HepG2 (cell line): ENCODE results near the gene ACTN2. TPM values are rescaled to one million over a fixed set of nuclear protein-coding genes. Genes with fewer than 3 reads are reported as not detected.

Experiments
- ATAC-seq: fragments of 200-7000 bp; cut with Tn5 transposase; 3 replicates; pipeline ENCODE4 v1.9.1; 2020; ENCODE audit warnings: mild to moderate bottlenecking, moderate library complexity
- BruUV-seq: library from RNA; stranded (reverse); fragments of 400-500 nt; replicated peaks from 2 replicates; lab custom pipeline; 2021; lab: Mats Ljungman, UMichigan
- CTCF ChIA-PET: fragments of 300-600 bp; formaldehyde crosslinking; extraction: SDS; loops from one replicate; lab custom pipeline; 2021; ENCODE audit warnings: low total read pairs, inconsistent platforms, low intra/inter-chr PET ratio; lab: Yijun Ruan, JAX
- POLR2A ChIA-PET: fragments of 350-600 bp; sonication (Branson Sonifier 250); formaldehyde crosslinking; loops from one replicate; lab custom pipeline; 2020; ENCODE audit warnings: antibody characterized with exemption, inconsistent platforms; lab: Yijun Ruan, JAX
- DNase-seq: peaks from one replicate; pipeline ENCODE4 v3.0.0-alpha.2; 2015; ENCODE audit warnings: low spot score
- FAIRE-seq: peaks from 3 replicates; lab custom pipeline; 2011; peaks lifted over from hg19 to GRCh38; lab: Jason Lieb, UNC
- H2AFZ ChIP-seq: one replicate; pipeline ENCODE4 v1.6.1; 2011; ENCODE audit warnings: low read length, inconsistent platforms
- H3K27ac ChIP-seq: fragments of 300-600 bp; 3 replicates; pipeline ENCODE4 v1.8.0; 2011; ENCODE audit warnings: mixed run types, mild to moderate bottlenecking, mixed read lengths, low read length, inconsistent platforms; ENCODE audit not compliant: insufficient read depth; ENCODE audit errors: extremely low read length
- H3K27me3 ChIP-seq, 2 experiments: fragments of 200-600 bp in 1 of 2; 2 replicates in 1 of 2; 3 replicates in 1 of 2; pipeline versions ENCODE4 v1.6.0 to v1.8.0; 2011; ENCODE audit warnings: low read length in 2 of 2, mild to moderate bottlenecking in 2 of 2, moderate library complexity in 2 of 2, inconsistent platforms in 1 of 2; ENCODE audit not compliant: insufficient read depth in 2 of 2, control insufficient read depth in 1 of 2
- H3K36me3 ChIP-seq, 2 experiments: fragments of 200-600 bp in 1 of 2; replicated peaks in 1 of 2; 2 replicates in 1 of 2; 3 replicates in 1 of 2; pipeline versions ENCODE4 v1.5.1 to v1.8.0; 2011; ENCODE audit warnings: low read length in 2 of 2, inconsistent platforms in 1 of 2; ENCODE audit not compliant: insufficient read depth in 2 of 2, control insufficient read depth in 1 of 2
- H3K4me1 ChIP-seq: 2 replicates; pipeline ENCODE4 v1.5.1; 2012; ENCODE audit warnings: low read length, inconsistent platforms; ENCODE audit not compliant: insufficient read depth
- H3K4me2 ChIP-seq: 2 replicates; pipeline ENCODE4 v1.6.0; 2011; ENCODE audit warnings: low read depth, low read length, inconsistent platforms
- H3K4me3 ChIP-seq, 3 experiments: fragments of 200-600 bp in 1 of 3; sonication (generic), shearing (Covaris generic) in 1 of 3; replicated peaks in 1 of 3; 2 replicates each; pipeline ENCODE4 v1.5.1; 2011 to 2016; ENCODE audit warnings: low read length in 3 of 3, inconsistent platforms in 2 of 3, low read depth in 2 of 3, mild to moderate bottlenecking in 2 of 3, control low read depth in 1 of 3, mixed read lengths in 1 of 3; ENCODE audit not compliant: insufficient read depth in 1 of 3
- H3K79me2 ChIP-seq: one replicate; pipeline ENCODE4 v1.6.1; 2011; ENCODE audit warnings: low read length, inconsistent platforms; ENCODE audit not compliant: insufficient read depth
- H3K9ac ChIP-seq: 2 replicates; pipeline ENCODE4 v1.6.0; 2011; ENCODE audit warnings: mild to moderate bottlenecking, low read depth, low read length, inconsistent platforms; ENCODE audit not compliant: insufficient read depth
- H3K9me3 ChIP-seq: 2 replicates; pipeline ENCODE4 v1.5.1; 2012; ENCODE audit warnings: mild to moderate bottlenecking, low read length
- H4K20me1 ChIP-seq: 2 replicates; pipeline ENCODE4 v1.6.0; 2011; ENCODE audit warnings: inconsistent platforms, mild to moderate bottlenecking, low read length, moderate library complexity; ENCODE audit not compliant: insufficient read depth
- CBX1 ChIP-seq: IDR thresholded peaks from one replicate; pipeline ENCODE4 v1.6.1; 2016; ENCODE audit warnings: antibody characterized with exemption, low read depth
- DPF2 ChIP-seq: sonication (generic); formaldehyde crosslinking; IDR thresholded peaks from 2 replicates; pipeline ENCODE4 v1.4.0; 2020; ENCODE audit warnings: mild to moderate bottlenecking, low read depth, missing genetic modification reagents, borderline replicate concordance
- ELF4 ChIP-seq: sonication (generic); formaldehyde crosslinking; IDR thresholded peaks from 2 replicates; pipeline ENCODE4 v1.5.0; 2020; ENCODE audit warnings: missing genetic modification reagents, mild to moderate bottlenecking, moderate library complexity, borderline replicate concordance
- ESRRA ChIP-seq: sonication (generic); formaldehyde crosslinking; IDR thresholded peaks from 2 replicates; pipeline ENCODE4 v1.5.1; 2020; ENCODE audit warnings: mild to moderate bottlenecking, low read depth, missing genetic modification reagents
- HNRNPLL ChIP-seq: fragments of 200-400 bp; formaldehyde crosslinking; IDR thresholded peaks from 2 replicates; pipeline ENCODE4 v1.6.1; 2017; ENCODE audit warnings: mild to moderate bottlenecking, low read depth, low read length; ENCODE audit not compliant: poor library complexity, severe bottlenecking
- JDP2 ChIP-seq: sonication (generic); formaldehyde crosslinking; IDR thresholded peaks from 2 replicates; pipeline ENCODE4 v1.8.1; 2022; ENCODE audit warnings: missing genetic modification reagents, borderline replicate concordance
- KDM5A ChIP-seq: fragments of 200-600 bp; sonication (generic); IDR thresholded peaks from 2 replicates; pipeline ENCODE4 v1.7.0; 2018; ENCODE audit warnings: antibody characterized with exemption, mild to moderate bottlenecking, low read length, borderline replicate concordance
- KLF13 ChIP-seq: sonication (generic); formaldehyde crosslinking; IDR thresholded peaks from 2 replicates; pipeline ENCODE4 v1.4.0; 2020; ENCODE audit warnings: mild to moderate bottlenecking, missing genetic modification reagents
- POLR2A ChIP-seq, 2 experiments: IDR thresholded peaks; 2 replicates each; pipeline ENCODE4 v1.6.1; 2011; ENCODE audit warnings: low read depth in 2 of 2, low read length in 2 of 2, mild to moderate bottlenecking in 1 of 2, moderate library complexity in 1 of 2; ENCODE audit not compliant: insufficient read depth in 1 of 2
- RELA ChIP-seq: sonication (generic); formaldehyde crosslinking; IDR thresholded peaks from 2 replicates; pipeline ENCODE4 v1.4.0; 2020; ENCODE audit warnings: missing genetic modification reagents
- SPEN ChIP-seq: sonication (generic); formaldehyde crosslinking; IDR thresholded peaks from 2 replicates; pipeline ENCODE4 v1.5.1; 2020; ENCODE audit warnings: low read depth, mild to moderate bottlenecking, missing genetic modification reagents
- TARDBP ChIP-seq: sonication (generic); formaldehyde crosslinking; IDR thresholded peaks from 2 replicates; pipeline ENCODE4 v1.8.0; 2022; ENCODE audit warnings: mild to moderate bottlenecking, missing genetic modification reagents
- TCF12 ChIP-seq, 2 experiments: fragments of 450-650 bp in 1 of 2; sonication (generic) in 1 of 2; formaldehyde crosslinking in 1 of 2; IDR thresholded peaks; 2 replicates each; pipeline versions ENCODE4 v1.6.1 to v1.8.0; 2017 to 2022; ENCODE audit warnings: antibody characterized with exemption in 1 of 2, mild to moderate bottlenecking in 1 of 2, missing genetic modification reagents in 1 of 2, moderate library complexity in 1 of 2
- ZNF253 ChIP-seq: sonication (generic); formaldehyde crosslinking; IDR thresholded peaks from 2 replicates; pipeline ENCODE4 v1.8.0; 2022; ENCODE audit warnings: mild to moderate bottlenecking, missing genetic modification reagents, borderline replicate concordance
- ZNF775 ChIP-seq: sonication (generic); formaldehyde crosslinking; IDR thresholded peaks from 2 replicates; pipeline ENCODE4 v1.4.0; 2020; ENCODE audit warnings: missing genetic modification reagents, mild to moderate bottlenecking, moderate library complexity, borderline replicate concordance
- ZNF816 ChIP-seq: sonication (generic); formaldehyde crosslinking; IDR thresholded peaks from 2 replicates; pipeline ENCODE4 v1.8.0; 2022; ENCODE audit warnings: missing genetic modification reagents, mild to moderate bottlenecking, borderline replicate concordance
- WGBS: methylation state at CpG from one replicate; pipeline ENCODE4 v1.1.6; 2017; ENCODE audit warnings: low lambda C conversion rate; 5-methylcytosine and 5-hydroxymethylcytosine counted together
- in situ Hi-C: cut with HindIII; loops from 2 replicates; pipeline ENCODE4 v1.10.0; 2017; ENCODE audit warnings: low pct_unique_long_range_greater_than_20kb; ENCODE audit not compliant: extremely low pct_ligation_motif_present
- intact Hi-C: fragments of 100-400 bp; cut with micrococcal nuclease; formaldehyde crosslinking; loops from one replicate; pipeline ENCODE4 v1.10.0; 2022; ENCODE audit not compliant: unreplicated experiment
- polyA plus RNA-seq, 8 experiments: library from polyadenylated mRNA; depleted of rRNA in 3 of 8; stranded (reverse) in 7 of 8; unstranded in 1 of 8; fragments of >200 nt; fragmentation: Illumina TruSeq in 4 of 8; extraction: Trizol in 4 of 8; gene quantifications; 2 replicates each; pipeline versions ENCODE4 v1.2.1 to v1.2.3, GENCODE V29; 2011 to 2016; ENCODE audit warnings: low read depth in 4 of 8, missing spikeins in 1 of 8, mixed read lengths in 1 of 8; ENCODE audit not compliant: insufficient read depth in 1 of 8
- total RNA-seq, 5 experiments: library from RNA; depleted of rRNA; stranded (reverse); fragments of >200 nt; fragmentation: Illumina TruSeq; extraction: Trizol; gene quantifications; 2 replicates each; pipeline ENCODE4 v1.2.3, GENCODE V29; 2016; ENCODE audit warnings: low read depth in 1 of 5
- TF ChIP-seq, protein P1 (sequence below): sonication (generic); formaldehyde crosslinking; IDR thresholded peaks from 2 replicates; pipeline ENCODE4 v1.5.1; 2020; ENCODE audit warnings: mild to moderate bottlenecking, missing genetic modification reagents, moderate library complexity
- TF ChIP-seq, protein P2 (sequence below): sonication (generic); formaldehyde crosslinking; IDR thresholded peaks from 2 replicates; pipeline ENCODE4 v1.4.0; 2020; ENCODE audit warnings: missing genetic modification reagents, borderline replicate concordance

The ACTN2 gene
- total and polyA plus RNA-seq, 2 of the 13 experiments (the other 11 are each of a cell fraction or from before 2014, with no cell fraction given): 0.04 to 0.13 TPM

DNA sequence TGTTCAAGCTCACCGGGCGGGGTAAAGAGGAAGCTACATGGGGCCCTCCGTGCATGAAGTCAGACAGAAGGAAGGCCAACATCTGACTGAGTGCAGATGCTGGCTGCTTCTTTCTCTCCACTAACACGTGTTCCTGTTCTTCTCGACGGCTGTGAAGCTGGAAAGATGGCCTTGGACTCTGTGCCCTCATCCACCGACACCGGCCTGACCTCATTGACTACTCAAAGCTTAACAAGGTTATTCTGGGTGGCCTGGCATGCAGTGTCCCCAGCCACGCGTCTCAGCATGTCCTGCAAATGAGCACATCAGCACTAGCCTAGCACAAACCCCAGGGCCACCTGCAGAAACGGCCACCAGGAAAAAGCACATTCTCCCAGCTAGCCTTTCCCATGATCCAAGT lies 41.2 kb downstream of the ACTN2 start (continued):
- TF ChIP-seq, protein P1, sequence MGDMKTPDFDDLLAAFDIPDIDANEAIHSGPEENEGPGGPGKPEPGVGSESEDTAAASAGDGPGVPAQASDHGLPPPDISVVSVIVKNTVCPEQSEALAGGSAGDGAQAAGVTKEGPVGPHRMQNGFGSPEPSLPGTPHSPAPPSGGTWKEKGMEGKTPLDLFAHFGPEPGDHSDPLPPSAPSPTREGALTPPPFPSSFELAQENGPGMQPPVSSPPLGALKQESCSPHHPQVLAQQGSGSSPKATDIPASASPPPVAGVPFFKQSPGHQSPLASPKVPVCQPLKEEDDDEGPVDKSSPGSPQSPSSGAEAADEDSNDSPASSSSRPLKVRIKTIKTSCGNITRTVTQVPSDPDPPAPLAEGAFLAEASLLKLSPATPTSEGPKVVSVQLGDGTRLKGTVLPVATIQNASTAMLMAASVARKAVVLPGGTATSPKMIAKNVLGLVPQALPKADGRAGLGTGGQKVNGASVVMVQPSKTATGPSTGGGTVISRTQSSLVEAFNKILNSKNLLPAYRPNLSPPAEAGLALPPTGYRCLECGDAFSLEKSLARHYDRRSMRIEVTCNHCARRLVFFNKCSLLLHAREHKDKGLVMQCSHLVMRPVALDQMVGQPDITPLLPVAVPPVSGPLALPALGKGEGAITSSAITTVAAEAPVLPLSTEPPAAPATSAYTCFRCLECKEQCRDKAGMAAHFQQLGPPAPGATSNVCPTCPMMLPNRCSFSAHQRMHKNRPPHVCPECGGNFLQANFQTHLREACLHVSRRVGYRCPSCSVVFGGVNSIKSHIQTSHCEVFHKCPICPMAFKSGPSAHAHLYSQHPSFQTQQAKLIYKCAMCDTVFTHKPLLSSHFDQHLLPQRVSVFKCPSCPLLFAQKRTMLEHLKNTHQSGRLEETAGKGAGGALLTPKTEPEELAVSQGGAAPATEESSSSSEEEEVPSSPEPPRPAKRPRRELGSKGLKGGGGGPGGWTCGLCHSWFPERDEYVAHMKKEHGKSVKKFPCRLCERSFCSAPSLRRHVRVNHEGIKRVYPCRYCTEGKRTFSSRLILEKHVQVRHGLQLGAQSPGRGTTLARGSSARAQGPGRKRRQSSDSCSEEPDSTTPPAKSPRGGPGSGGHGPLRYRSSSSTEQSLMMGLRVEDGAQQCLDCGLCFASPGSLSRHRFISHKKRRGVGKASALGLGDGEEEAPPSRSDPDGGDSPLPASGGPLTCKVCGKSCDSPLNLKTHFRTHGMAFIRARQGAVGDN (CRISPR knock-in tag): no peak
- TF ChIP-seq TCF12 (IDR thresholded peaks at IDR 0.05): no peak
- no peak for TF ChIP-seq TCF12 (CRISPR knock-in tag; IDR thresholded peaks at IDR 0.05)
- TF ChIP-seq JDP2 (CRISPR knock-in tag): no peak
- TF ChIP-seq TARDBP (CRISPR knock-in tag): no peak
- peak; percentile 52; the same call in 1 of the 2 replicates for TF ChIP-seq ESRRA
- no peak for TF ChIP-seq ZNF816 (CRISPR knock-in tag)

DNA sequence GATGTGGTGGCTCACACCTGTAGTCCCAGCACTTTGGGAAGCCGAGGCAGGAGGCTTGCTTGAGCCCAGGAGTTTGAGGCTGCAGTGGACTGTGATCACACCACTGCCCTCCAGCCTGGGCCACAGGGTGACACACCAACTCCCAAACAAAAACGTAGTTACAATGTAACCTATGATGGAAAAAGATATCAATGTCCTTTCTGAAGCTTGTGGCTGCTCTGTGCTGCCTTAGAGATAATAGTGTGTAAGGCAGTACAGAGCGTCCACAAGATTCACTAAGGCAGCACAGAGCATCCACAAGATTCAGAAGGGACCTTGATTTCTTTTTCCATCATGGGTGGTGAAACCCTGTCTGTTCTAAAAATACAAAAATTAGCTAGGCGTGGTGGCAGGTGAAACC lies 42.5 kb downstream of the ACTN2 start:
- H3K4me3 ChIP-seq: no peak overlapping the region
- H3K9me3 ChIP-seq: no peaks in the 10 kb centered on the region
- ChIA-PET POLR2A (no interaction called here), CTCF (no interaction called here)
- no TSS peak for BruUV-seq
- H3K27ac ChIP-seq: no peak overlapping the region
- intact Hi-C loops (no loop called here), in situ Hi-C loops (no loop called here)
- H3K36me3 ChIP-seq: no peaks in the 10 kb centered on the region
- no peaks in the 10 kb centered on the region for H4K20me1 ChIP-seq
- DNase-seq (no peak), ATAC-seq (peak; percentile 65), FAIRE-seq (no peak)
- peaks cover 7% of the 10 kb centered on the region for H3K4me1 ChIP-seq
- H3K79me2 ChIP-seq: no peaks in the 10 kb centered on the region
- WGBS: 25% methylated on average over 4 of the region's 4 CpGs
- no peak overlapping the region for H3K9ac ChIP-seq
- no peak overlapping the region for H2AFZ ChIP-seq
- no peak overlapping the region for H3K4me2 ChIP-seq
- H3K27me3 ChIP-seq: peaks cover 0 to 25% of the 10 kb centered on the region in 2 experiments; a peak in 3 of 5 replicates
- no peak for TF ChIP-seq KLF13
- TF ChIP-seq ZNF775: no peak
- TF ChIP-seq HNRNPLL: no peak
- TF ChIP-seq SPEN (CRISPR knock-in tag): no peak
- TF ChIP-seq, protein P2, sequence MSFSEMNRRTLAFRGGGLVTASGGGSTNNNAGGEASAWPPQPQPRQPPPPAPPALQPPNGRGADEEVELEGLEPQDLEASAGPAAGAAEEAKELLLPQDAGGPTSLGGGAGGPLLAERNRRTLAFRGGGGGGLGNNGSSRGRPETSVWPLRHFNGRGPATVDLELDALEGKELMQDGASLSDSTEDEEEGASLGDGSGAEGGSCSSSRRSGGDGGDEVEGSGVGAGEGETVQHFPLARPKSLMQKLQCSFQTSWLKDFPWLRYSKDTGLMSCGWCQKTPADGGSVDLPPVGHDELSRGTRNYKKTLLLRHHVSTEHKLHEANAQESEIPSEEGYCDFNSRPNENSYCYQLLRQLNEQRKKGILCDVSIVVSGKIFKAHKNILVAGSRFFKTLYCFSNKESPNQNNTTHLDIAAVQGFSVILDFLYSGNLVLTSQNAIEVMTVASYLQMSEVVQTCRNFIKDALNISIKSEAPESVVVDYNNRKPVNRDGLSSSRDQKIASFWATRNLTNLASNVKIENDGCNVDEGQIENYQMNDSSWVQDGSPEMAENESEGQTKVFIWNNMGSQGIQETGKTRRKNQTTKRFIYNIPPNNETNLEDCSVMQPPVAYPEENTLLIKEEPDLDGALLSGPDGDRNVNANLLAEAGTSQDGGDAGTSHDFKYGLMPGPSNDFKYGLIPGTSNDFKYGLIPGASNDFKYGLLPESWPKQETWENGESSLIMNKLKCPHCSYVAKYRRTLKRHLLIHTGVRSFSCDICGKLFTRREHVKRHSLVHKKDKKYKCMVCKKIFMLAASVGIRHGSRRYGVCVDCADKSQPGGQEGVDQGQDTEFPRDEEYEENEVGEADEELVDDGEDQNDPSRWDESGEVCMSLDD (CRISPR knock-in tag): no peak
- TF ChIP-seq KDM5A: no peak
- TF ChIP-seq CBX1: no peak
- TF ChIP-seq RELA (CRISPR knock-in tag): no peak
- TF ChIP-seq POLR2A (IDR thresholded peaks at IDR 0.05; ENCODE audit: insufficient read depth in 1 of 2, low read depth in 2 of 2, low read length in 2 of 2): no peak
- TF ChIP-seq ZNF253 (CRISPR knock-in tag): no peak
- no peak for TF ChIP-seq DPF2
- TF ChIP-seq ELF4 (CRISPR knock-in tag): no peak
